Measurements from ENCODE around the gene IRAK1BP1. TPM values are rescaled to one million over a fixed set of nuclear protein-coding genes. Genes with fewer than 3 reads are reported as not detected.
A peak's percentile ranks its signal among the peaks of the same experiment; 100 is the strongest.

The IRAK1BP1 gene
- 1 to 10 TPM; 1.7 to 2.6 (median 2.2) TPM for polyA plus RNA-seq (ENCODE audit: low read depth in 6 of 6)

- ATAC-seq (ENCODE audit: low read depth in 2 of 2) (peak; percentile 89 to 91), DNase-seq (peak; percentile 87)
- Mint-ChIP-seq H3K27ac (peak within 1 kb of the TSS; percentile 95 to 98 (median 97)), H3K4me1 (peaks cover 8 to 21% (median 19%) of the 10 kb centered on the region in 3 donors), H3K9me3 (no peaks in the 10 kb centered on the region), H3K27me3 (no peaks in the 10 kb centered on the region), H3K36me3 (no peaks in the 10 kb centered on the region), H3K4me3 (peak within 1 kb of the TSS; percentile 90 to 100 (median 99))
Observed at GRCh38 chr6:78867370-78868040, at the start of gene IRAK1BP1. Gene IRAK1BP1, plus strand, starts transcription at chr6:78867551. Its CDS starts 26 bp downstream, at chr6:78867577.

- no peak overlapping the region for H3K4me3 Mint-ChIP-seq
- H3K27ac Mint-ChIP-seq: no peak overlapping the region
- no peak for DNase-seq
- peaks cover 0 to under 1% of the 10 kb centered on the region in 2 donors for H3K36me3 Mint-ChIP-seq
- H3K4me1 Mint-ChIP-seq: no peaks in the 10 kb centered on the region
- peaks cover 0 to 17% (median 6%) of the 10 kb centered on the region in 3 donors for H3K27me3 Mint-ChIP-seq
- ATAC-seq (ENCODE audit: low read depth in 2 of 2): no peak
- H3K9me3 Mint-ChIP-seq: peaks cover 0 to 13% (median 6%) of the 10 kb centered on the region in 7 donors
Observed at GRCh38 chr6:78824045-78824444, 43.3 kb upstream of the IRAK1BP1 start.

GRCh38 chr6:78829407-78829806, 37.9 kb upstream of the IRAK1BP1 start:
- Mint-ChIP-seq H3K36me3 (no peaks in the 10 kb centered on the region), H3K9me3 (no peaks in the 10 kb centered on the region), H3K27ac (no peak overlapping the region), H3K27me3 (peaks cover 10 to 17% (median 11%) of the 10 kb centered on the region in 3 donors), H3K4me3 (no peak overlapping the region), H3K4me1 (no peaks in the 10 kb centered on the region)
- DNase-seq: no peak
- ATAC-seq (ENCODE audit: low read depth in 2 of 2): no peak

- H3K27me3 Mint-ChIP-seq: peaks cover 10 to 17% (median 11%) of the 10 kb centered on the region in 3 donors
- no peaks in the 10 kb centered on the region for H3K36me3 Mint-ChIP-seq
- H3K9me3 Mint-ChIP-seq: no peaks in the 10 kb centered on the region
- no peak overlapping the region for H3K27ac Mint-ChIP-seq
- no peaks in the 10 kb centered on the region for H3K4me1 Mint-ChIP-seq
- no peak for ATAC-seq (ENCODE audit: low read depth in 2 of 2)
- DNase-seq: no peak
- H3K4me3 Mint-ChIP-seq: no peak overlapping the region
Observed at GRCh38 chr6:78830805-78831204, 36.5 kb upstream of the IRAK1BP1 start.

GRCh38 chr6:78831492-78831891, 35.9 kb upstream of the IRAK1BP1 start:
- no peak overlapping the region for H3K27ac Mint-ChIP-seq
- H3K36me3 Mint-ChIP-seq: no peaks in the 10 kb centered on the region
- no peaks in the 10 kb centered on the region for H3K4me1 Mint-ChIP-seq
- H3K4me3 Mint-ChIP-seq: no peak overlapping the region
- DNase-seq (no peak), ATAC-seq (ENCODE audit: low read depth in 2 of 2) (no peak)
- peaks cover 11 to 17% (median 12%) of the 10 kb centered on the region in 3 donors for H3K27me3 Mint-ChIP-seq
- no peaks in the 10 kb centered on the region for H3K9me3 Mint-ChIP-seq

- DNase-seq (no peak), ATAC-seq (ENCODE audit: low read depth in 2 of 2) (no peak)
- Mint-ChIP-seq H3K27me3 (peaks cover 18 to 23% (median 20%) of the 10 kb centered on the region in 3 donors), H3K9me3 (no peaks in the 10 kb centered on the region), H3K36me3 (no peaks in the 10 kb centered on the region), H3K4me3 (no peak overlapping the region), H3K4me1 (no peaks in the 10 kb centered on the region), H3K27ac (no peak overlapping the region)
Observed at GRCh38 chr6:78832091-78832808, 35.1 kb upstream of the IRAK1BP1 start.

- Mint-ChIP-seq H3K4me1 (no peaks in the 10 kb centered on the region), H3K27ac (no peak overlapping the region), H3K27me3 (peaks cover 20 to 31% (median 26%) of the 10 kb centered on the region in 3 donors), H3K9me3 (peaks cover 0 to 13% (median 3%) of the 10 kb centered on the region in 7 donors), H3K36me3 (no peaks in the 10 kb centered on the region), H3K4me3 (no peak overlapping the region)
- DNase-seq: no peak
- ATAC-seq (ENCODE audit: low read depth in 2 of 2): no peak
Observed at GRCh38 chr6:78835817-78836216, 31.5 kb upstream of the IRAK1BP1 start.

GRCh38 chr6:78836598-78836997, 30.8 kb upstream of the IRAK1BP1 start:
- Mint-ChIP-seq H3K27ac (no peak overlapping the region), H3K4me3 (no peak overlapping the region), H3K9me3 (peaks cover 0 to 13% (median 3%) of the 10 kb centered on the region in 7 donors), H3K4me1 (no peaks in the 10 kb centered on the region), H3K27me3 (peaks cover 18 to 31% (median 23%) of the 10 kb centered on the region in 3 donors), H3K36me3 (no peaks in the 10 kb centered on the region)
- ATAC-seq (ENCODE audit: low read depth in 2 of 2): no peak
- no peak for DNase-seq

- DNase-seq (no peak), ATAC-seq (ENCODE audit: low read depth in 2 of 2) (no peak)
- H3K4me1 Mint-ChIP-seq: no peaks in the 10 kb centered on the region
- H3K27me3 Mint-ChIP-seq: peaks cover 9 to 31% (median 23%) of the 10 kb centered on the region in 3 donors
- H3K36me3 Mint-ChIP-seq: no peaks in the 10 kb centered on the region
- H3K9me3 Mint-ChIP-seq: peaks cover 0 to 13% (median 3%) of the 10 kb centered on the region in 7 donors
- no peak overlapping the region for H3K27ac Mint-ChIP-seq
- H3K4me3 Mint-ChIP-seq: no peak overlapping the region
Observed at GRCh38 chr6:78841111-78841510, 26.2 kb upstream of the IRAK1BP1 start.

GRCh38 chr6:78842953-78843352, 24.4 kb upstream of the IRAK1BP1 start:
- H3K4me1 Mint-ChIP-seq: no peaks in the 10 kb centered on the region
- H3K27me3 Mint-ChIP-seq: peaks cover 0 to 19% (median 11%) of the 10 kb centered on the region in 3 donors
- H3K36me3 Mint-ChIP-seq: no peaks in the 10 kb centered on the region
- peaks cover 0 to 13% (median 3%) of the 10 kb centered on the region in 7 donors for H3K9me3 Mint-ChIP-seq
- H3K4me3 Mint-ChIP-seq: no peak overlapping the region
- ATAC-seq (ENCODE audit: low read depth in 2 of 2) (no peak), DNase-seq (no peak)
- H3K27ac Mint-ChIP-seq: no peak overlapping the region

- no peak for ATAC-seq (ENCODE audit: low read depth in 2 of 2)
- no peak for DNase-seq
- Mint-ChIP-seq H3K27me3 (peaks cover 0 to 2% (median 0%) of the 10 kb centered on the region in 3 donors), H3K9me3 (peaks cover 0 to 2% (median 0%) of the 10 kb centered on the region in 7 donors), H3K4me1 (no peaks in the 10 kb centered on the region), H3K27ac (no peak overlapping the region), H3K4me3 (no peak overlapping the region), H3K36me3 (no peaks in the 10 kb centered on the region)
Observed at GRCh38 chr6:78844899-78845298, 22.5 kb upstream of the IRAK1BP1 start.

GRCh38 chr6:78845567-78845966, 21.8 kb upstream of the IRAK1BP1 start:
- H3K27ac Mint-ChIP-seq: no peak overlapping the region

GRCh38 chr6:78850621-78851020, 16.7 kb upstream of the IRAK1BP1 start:
- Mint-ChIP-seq H3K27me3 (no peaks in the 10 kb centered on the region), H3K4me3 (no peak overlapping the region), H3K4me1 (no peaks in the 10 kb centered on the region), H3K27ac (no peak overlapping the region), H3K36me3 (no peaks in the 10 kb centered on the region), H3K9me3 (peaks cover 0 to 2% (median 0%) of the 10 kb centered on the region in 7 donors)
- DNase-seq (no peak), ATAC-seq (ENCODE audit: low read depth in 2 of 2) (no peak)

More at GRCh38 chr6:78845567-78845966, 21.8 kb upstream of the IRAK1BP1 start:
- DNase-seq (no peak), ATAC-seq (ENCODE audit: low read depth in 2 of 2) (no peak)
- H3K27me3 Mint-ChIP-seq: no peaks in the 10 kb centered on the region
- peaks cover 0 to 2% (median 0%) of the 10 kb centered on the region in 7 donors for H3K9me3 Mint-ChIP-seq
- H3K4me1 Mint-ChIP-seq: no peaks in the 10 kb centered on the region
- no peak overlapping the region for H3K4me3 Mint-ChIP-seq
- H3K36me3 Mint-ChIP-seq: no peaks in the 10 kb centered on the region

- H3K36me3 Mint-ChIP-seq: no peaks in the 10 kb centered on the region
- H3K27me3 Mint-ChIP-seq: no peaks in the 10 kb centered on the region
- H3K4me1 Mint-ChIP-seq: no peaks in the 10 kb centered on the region
- ATAC-seq (ENCODE audit: low read depth in 2 of 2) (no peak), DNase-seq (no peak)
- H3K27ac Mint-ChIP-seq: no peak overlapping the region
- H3K9me3 Mint-ChIP-seq: peaks cover 0 to 2% (median 0%) of the 10 kb centered on the region in 7 donors
- H3K4me3 Mint-ChIP-seq: no peak overlapping the region
Observed at GRCh38 chr6:78851156-78851555, 16.2 kb upstream of the IRAK1BP1 start.
